ENCODE data around the gene ELOVL5.

The ELOVL5 gene

DNA sequence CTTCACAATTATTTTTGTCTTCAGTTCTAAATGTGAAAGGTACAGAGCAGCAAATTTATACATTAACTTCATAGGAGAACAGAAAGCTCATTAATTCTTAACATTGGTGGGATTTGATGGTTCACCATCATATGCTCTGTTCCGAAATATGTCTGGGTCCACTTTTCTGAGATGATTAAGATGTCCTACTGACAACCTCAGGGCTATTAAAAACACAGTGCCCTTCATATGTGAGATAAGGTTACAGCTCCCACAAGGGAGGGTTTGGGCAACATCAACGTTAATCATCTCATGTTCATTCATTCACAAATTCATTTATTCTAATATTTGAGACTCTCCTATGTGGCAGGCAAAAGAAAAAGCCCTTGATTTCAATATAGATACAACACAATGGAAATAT lies 91.2 kb downstream of the ELOVL5 start:
- Histone ChIP-seq H4K20me1 (ENCODE audit: insufficient read depth, low read length, poor library complexity, severe bottlenecking) (no peaks in the 10 kb centered on the region), H3K9me3 (ENCODE audit: insufficient read depth, low read depth, low read length) (no peaks in the 10 kb centered on the region), H3K4me1 (ENCODE audit: insufficient read depth, low read length, poor library complexity, severe bottlenecking) (no peaks in the 10 kb centered on the region), H2AFZ (ENCODE audit: low read length) (no peak overlapping the region), H3F3A (ENCODE audit: low read depth) (0 out of 2 replicates have a peak, but pooled peaks cover 2% of the 10 kb centered on the region), H3K36me3 (ENCODE audit: insufficient read depth, low read length) (peaks cover 42% of the 10 kb centered on the region), H3K4me2 (ENCODE audit: low read depth, low read length, poor library complexity, severe bottlenecking) (no peak overlapping the region), H3K9me2 (replicated peaks; ENCODE audit: low read depth, low read length) (no peaks in the 10 kb centered on the region), H3K79me2 (ENCODE audit: insufficient read depth, low read length) (no peaks in the 10 kb centered on the region), H3K9ac (ENCODE audit: low read depth, low read length, poor library complexity, severe bottlenecking) (no peak overlapping the region), H3K4me3 (ENCODE audit: low read length, poor library complexity, severe bottlenecking) (no peak overlapping the region), H3K27me3 (ENCODE audit: insufficient read depth, low read length, poor library complexity, severe bottlenecking) (no peaks in the 10 kb centered on the region)
- TF ChIP-seq, protein P1, sequence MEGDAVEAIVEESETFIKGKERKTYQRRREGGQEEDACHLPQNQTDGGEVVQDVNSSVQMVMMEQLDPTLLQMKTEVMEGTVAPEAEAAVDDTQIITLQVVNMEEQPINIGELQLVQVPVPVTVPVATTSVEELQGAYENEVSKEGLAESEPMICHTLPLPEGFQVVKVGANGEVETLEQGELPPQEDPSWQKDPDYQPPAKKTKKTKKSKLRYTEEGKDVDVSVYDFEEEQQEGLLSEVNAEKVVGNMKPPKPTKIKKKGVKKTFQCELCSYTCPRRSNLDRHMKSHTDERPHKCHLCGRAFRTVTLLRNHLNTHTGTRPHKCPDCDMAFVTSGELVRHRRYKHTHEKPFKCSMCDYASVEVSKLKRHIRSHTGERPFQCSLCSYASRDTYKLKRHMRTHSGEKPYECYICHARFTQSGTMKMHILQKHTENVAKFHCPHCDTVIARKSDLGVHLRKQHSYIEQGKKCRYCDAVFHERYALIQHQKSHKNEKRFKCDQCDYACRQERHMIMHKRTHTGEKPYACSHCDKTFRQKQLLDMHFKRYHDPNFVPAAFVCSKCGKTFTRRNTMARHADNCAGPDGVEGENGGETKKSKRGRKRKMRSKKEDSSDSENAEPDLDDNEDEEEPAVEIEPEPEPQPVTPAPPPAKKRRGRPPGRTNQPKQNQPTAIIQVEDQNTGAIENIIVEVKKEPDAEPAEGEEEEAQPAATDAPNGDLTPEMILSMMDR (conservative IDR thresholded peaks at IDR 0.05; ENCODE audit: low read length), result no peak
- TF ChIP-seq EZH2phosphoT487 (IDR thresholded peaks at IDR 0.05; ENCODE audit: borderline replicate concordance), result no peak

DNA sequence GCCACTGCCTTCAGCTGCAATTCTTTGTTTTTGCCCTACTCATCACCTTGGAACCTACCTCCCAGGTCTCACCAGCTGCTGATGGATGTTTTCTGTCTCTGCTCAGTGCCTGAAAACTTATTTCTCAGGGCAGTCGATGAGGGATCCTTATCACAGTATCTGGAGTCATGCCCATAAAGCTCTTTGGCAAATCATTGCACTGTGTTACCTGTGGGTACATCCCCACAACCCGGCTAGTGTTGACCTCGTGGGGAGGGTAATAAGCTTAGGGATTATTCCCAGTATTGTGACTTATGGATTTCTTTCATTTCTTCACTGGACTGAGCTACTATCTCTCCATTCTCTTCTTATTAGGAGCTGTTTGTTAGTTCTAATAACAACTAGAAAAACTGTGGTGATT lies 91.7 kb downstream of the ELOVL5 start:
- 0 out of 2 replicates have a peak, but pooled peaks cover 2% of the 10 kb centered on the region for H3F3A ChIP-seq (ENCODE audit: low read depth)
- no peaks in the 10 kb centered on the region for H3K9me2 ChIP-seq (replicated peaks; ENCODE audit: low read depth, low read length)
- no peak overlapping the region for H2AFZ ChIP-seq (ENCODE audit: low read length)
- no peaks in the 10 kb centered on the region for H3K9me3 ChIP-seq (ENCODE audit: insufficient read depth, low read depth, low read length)
- H3K36me3 ChIP-seq (ENCODE audit: insufficient read depth, low read length), result peaks cover 36% of the 10 kb centered on the region
- no peak overlapping the region for H3K4me2 ChIP-seq (ENCODE audit: low read depth, low read length, poor library complexity, severe bottlenecking)
- no peaks in the 10 kb centered on the region for H3K79me2 ChIP-seq (ENCODE audit: insufficient read depth, low read length)
- H3K9ac ChIP-seq (ENCODE audit: low read depth, low read length, poor library complexity, severe bottlenecking), result no peak overlapping the region
- H4K20me1 ChIP-seq (ENCODE audit: insufficient read depth, low read length, poor library complexity, severe bottlenecking), result no peaks in the 10 kb centered on the region
- no peaks in the 10 kb centered on the region for H3K4me1 ChIP-seq (ENCODE audit: insufficient read depth, low read length, poor library complexity, severe bottlenecking)
- TF ChIP-seq, protein P1 (conservative IDR thresholded peaks at IDR 0.05; ENCODE audit: low read length), result no peak
- no peak for TF ChIP-seq EZH2phosphoT487 (IDR thresholded peaks at IDR 0.05; ENCODE audit: borderline replicate concordance)
- H3K4me3 ChIP-seq (ENCODE audit: low read length, poor library complexity, severe bottlenecking), result no peak overlapping the region
- no peaks in the 10 kb centered on the region for H3K27me3 ChIP-seq (ENCODE audit: insufficient read depth, low read length, poor library complexity, severe bottlenecking)

DNA sequence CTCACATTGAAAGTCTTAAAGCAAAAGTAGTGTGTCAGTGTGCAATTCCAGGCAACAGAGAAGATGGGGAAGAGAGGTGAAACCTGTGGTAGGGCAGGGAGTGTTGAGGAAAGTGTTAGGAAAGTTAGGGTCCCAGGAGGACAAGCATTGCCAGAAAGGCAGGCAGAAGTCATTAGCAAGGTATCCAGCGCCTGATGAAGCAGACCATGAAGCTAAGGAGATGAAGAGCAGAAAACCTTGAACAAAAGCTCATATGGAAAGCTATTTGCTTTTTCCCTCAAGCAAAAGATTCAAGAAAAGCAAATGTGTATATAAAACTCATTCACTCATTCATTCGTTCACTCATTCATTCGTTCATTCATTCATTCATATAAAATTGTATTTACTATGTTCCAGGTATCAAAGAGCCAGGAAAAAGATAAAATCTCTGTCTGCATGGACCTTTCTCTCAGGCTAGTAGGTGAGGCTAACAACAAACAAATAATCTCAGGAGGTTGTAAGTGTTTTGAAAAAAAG lies 96.5 kb downstream of the ELOVL5 start:
- Histone ChIP-seq H3K9me2 (replicated peaks; ENCODE audit: low read depth, low read length) (no peaks in the 10 kb centered on the region), H2AFZ (ENCODE audit: low read length) (no peak overlapping the region), H3K4me2 (ENCODE audit: low read depth, low read length, poor library complexity, severe bottlenecking) (no peak overlapping the region), H3K4me1 (ENCODE audit: insufficient read depth, low read length, poor library complexity, severe bottlenecking) (no peaks in the 10 kb centered on the region), H3F3A (ENCODE audit: low read depth) (no peaks in the 10 kb centered on the region), H3K36me3 (ENCODE audit: insufficient read depth, low read length) (no peaks in the 10 kb centered on the region; the same call in 1 of the 2 replicates), H3K4me3 (ENCODE audit: low read length, poor library complexity, severe bottlenecking) (no peak overlapping the region), H3K9me3 (ENCODE audit: insufficient read depth, low read depth, low read length) (no peaks in the 10 kb centered on the region), H3K79me2 (ENCODE audit: insufficient read depth, low read length) (no peaks in the 10 kb centered on the region), H3K27me3 (ENCODE audit: insufficient read depth, low read length, poor library complexity, severe bottlenecking) (no peaks in the 10 kb centered on the region), H4K20me1 (ENCODE audit: insufficient read depth, low read length, poor library complexity, severe bottlenecking) (no peaks in the 10 kb centered on the region), H3K9ac (ENCODE audit: low read depth, low read length, poor library complexity, severe bottlenecking) (no peak overlapping the region)
- TF ChIP-seq, protein P1 (conservative IDR thresholded peaks at IDR 0.05; ENCODE audit: low read length), result no peak

All from Loucy (cell line).